HepG2 (cell line): ENCODE results near the gene APPBP2. TPM values are rescaled to one million over a fixed set of nuclear protein-coding genes. Genes with fewer than 3 reads are reported as not detected.

ENCODE experiments used
- ASH2L ChIP-seq: fragments of 300-600, 200-600 bp; sonication (generic); IDR thresholded peaks from 2 replicates; pipeline ENCODE4 v1.7.0; 2017; ENCODE audit warnings: low read depth, mild to moderate bottlenecking, moderate library complexity, mixed read lengths, low read length; ENCODE audit not compliant: insufficient read length
- DR1 ChIP-seq: sonication (generic); formaldehyde crosslinking; IDR thresholded peaks from 2 replicates; pipeline ENCODE4 v1.8.0; 2021; ENCODE audit warnings: mild to moderate bottlenecking, missing genetic modification reagents, inconsistent platforms
- LCORL ChIP-seq, 2 experiments: fragments of 450-650 bp in 1 of 2; sonication (generic) in 1 of 2; formaldehyde crosslinking in 1 of 2; IDR thresholded peaks; 2 replicates each; pipeline versions ENCODE4 v1.5.0 to v1.6.1; 2017 to 2020; ENCODE audit warnings: antibody characterized with exemption in 1 of 2, missing genetic modification reagents in 1 of 2
- POLR2A ChIP-seq, 2 experiments: IDR thresholded peaks; 2 replicates each; pipeline ENCODE4 v1.6.1; 2011; ENCODE audit warnings: low read depth in 2 of 2, low read length in 2 of 2, mild to moderate bottlenecking in 1 of 2, moderate library complexity in 1 of 2; ENCODE audit not compliant: insufficient read depth in 1 of 2
- SIX4 ChIP-seq: sonication (generic); formaldehyde crosslinking; IDR thresholded peaks from 2 replicates; pipeline ENCODE4 v1.4.0; 2020; ENCODE audit warnings: missing genetic modification reagents
- SP4 ChIP-seq: sonication (generic); formaldehyde crosslinking; IDR thresholded peaks from 2 replicates; pipeline ENCODE4 v1.8.1; 2023; ENCODE audit warnings: mild to moderate bottlenecking, missing genetic modification reagents
- TOPORS ChIP-seq: sonication (generic); formaldehyde crosslinking; IDR thresholded peaks from 2 replicates; pipeline ENCODE4 v1.8.0; 2023; ENCODE audit warnings: mild to moderate bottlenecking, missing genetic modification reagents
- TSC22D2 ChIP-seq: sonication (generic); formaldehyde crosslinking; IDR thresholded peaks from 2 replicates; pipeline ENCODE4 v1.5.1; 2020; ENCODE audit warnings: missing genetic modification reagents, mild to moderate bottlenecking, borderline replicate concordance
- ZC3H4 ChIP-seq: sonication (generic); formaldehyde crosslinking; IDR thresholded peaks from 2 replicates; pipeline ENCODE4 v1.4.0; 2020; ENCODE audit warnings: missing genetic modification reagents, borderline replicate concordance
- ZNF224 ChIP-seq: sonication (generic); formaldehyde crosslinking; IDR thresholded peaks from 2 replicates; pipeline ENCODE4 v1.5.0; 2020; ENCODE audit warnings: mild to moderate bottlenecking, missing genetic modification reagents
- ZNF292 ChIP-seq: sonication (generic); formaldehyde crosslinking; IDR thresholded peaks from 2 replicates; pipeline ENCODE4 v1.8.1; 2022; ENCODE audit warnings: mild to moderate bottlenecking, low read depth, missing genetic modification reagents, borderline replicate concordance
- ZNF34 ChIP-seq: sonication (generic); formaldehyde crosslinking; IDR thresholded peaks from 2 replicates; pipeline ENCODE4 v1.4.0; 2020; ENCODE audit warnings: mild to moderate bottlenecking, missing genetic modification reagents, borderline replicate concordance
- ZNF567 ChIP-seq: sonication (generic); formaldehyde crosslinking; IDR thresholded peaks from 2 replicates; pipeline ENCODE4 v1.8.1; 2023; ENCODE audit warnings: mild to moderate bottlenecking, missing genetic modification reagents, borderline replicate concordance
- ZSCAN30 ChIP-seq: sonication (generic); formaldehyde crosslinking; IDR thresholded peaks from 2 replicates; pipeline ENCODE4 v1.5.0; 2020; ENCODE audit warnings: mild to moderate bottlenecking, missing genetic modification reagents
- polyA plus RNA-seq, 8 experiments: library from polyadenylated mRNA; depleted of rRNA in 3 of 8; stranded (reverse) in 7 of 8; unstranded in 1 of 8; fragments of >200 nt; fragmentation: Illumina TruSeq in 4 of 8; extraction: Trizol in 4 of 8; gene quantifications; 2 replicates each; pipeline versions ENCODE4 v1.2.1 to v1.2.3, GENCODE V29; 2011 to 2016; ENCODE audit warnings: low read depth in 4 of 8, missing spikeins in 1 of 8, mixed read lengths in 1 of 8; ENCODE audit not compliant: insufficient read depth in 1 of 8
- total RNA-seq, 5 experiments: library from RNA; depleted of rRNA; stranded (reverse); fragments of >200 nt; fragmentation: Illumina TruSeq; extraction: Trizol; gene quantifications; 2 replicates each; pipeline ENCODE4 v1.2.3, GENCODE V29; 2016; ENCODE audit warnings: low read depth in 1 of 5
- TF ChIP-seq, protein P1 (sequence below): sonication (generic); formaldehyde crosslinking; IDR thresholded peaks from 2 replicates; pipeline ENCODE4 v1.4.0; 2020; ENCODE audit warnings: missing genetic modification reagents
- TF ChIP-seq, protein P2 (sequence below): sonication (generic); formaldehyde crosslinking; IDR thresholded peaks from 2 replicates; pipeline ENCODE4 v1.8.0; 2022; ENCODE audit warnings: mild to moderate bottlenecking, missing genetic modification reagents, moderate library complexity
- TF ChIP-seq, protein P3 (sequence below): IDR thresholded peaks from 2 replicates; pipeline ENCODE4 v1.6.1; 2016; ENCODE audit warnings: low read depth
- TF ChIP-seq, protein P4 (sequence below): sonication (generic); formaldehyde crosslinking; IDR thresholded peaks from 2 replicates; pipeline ENCODE4 v1.8.0; 2022; ENCODE audit warnings: mild to moderate bottlenecking, missing genetic modification reagents, borderline replicate concordance
- TF ChIP-seq, protein P5 (sequence below): sonication (generic); formaldehyde crosslinking; conservative IDR thresholded peaks from 2 replicates; pipeline ENCODE4 v1.4.0; 2020; ENCODE audit warnings: missing genetic modification reagents

Gene APPBP2
- total and polyA plus RNA-seq, 2 of the 13 experiments (the other 11 are each of a cell fraction or from before 2014, with no cell fraction given), result 17.5 to 45.8 TPM

DNA sequence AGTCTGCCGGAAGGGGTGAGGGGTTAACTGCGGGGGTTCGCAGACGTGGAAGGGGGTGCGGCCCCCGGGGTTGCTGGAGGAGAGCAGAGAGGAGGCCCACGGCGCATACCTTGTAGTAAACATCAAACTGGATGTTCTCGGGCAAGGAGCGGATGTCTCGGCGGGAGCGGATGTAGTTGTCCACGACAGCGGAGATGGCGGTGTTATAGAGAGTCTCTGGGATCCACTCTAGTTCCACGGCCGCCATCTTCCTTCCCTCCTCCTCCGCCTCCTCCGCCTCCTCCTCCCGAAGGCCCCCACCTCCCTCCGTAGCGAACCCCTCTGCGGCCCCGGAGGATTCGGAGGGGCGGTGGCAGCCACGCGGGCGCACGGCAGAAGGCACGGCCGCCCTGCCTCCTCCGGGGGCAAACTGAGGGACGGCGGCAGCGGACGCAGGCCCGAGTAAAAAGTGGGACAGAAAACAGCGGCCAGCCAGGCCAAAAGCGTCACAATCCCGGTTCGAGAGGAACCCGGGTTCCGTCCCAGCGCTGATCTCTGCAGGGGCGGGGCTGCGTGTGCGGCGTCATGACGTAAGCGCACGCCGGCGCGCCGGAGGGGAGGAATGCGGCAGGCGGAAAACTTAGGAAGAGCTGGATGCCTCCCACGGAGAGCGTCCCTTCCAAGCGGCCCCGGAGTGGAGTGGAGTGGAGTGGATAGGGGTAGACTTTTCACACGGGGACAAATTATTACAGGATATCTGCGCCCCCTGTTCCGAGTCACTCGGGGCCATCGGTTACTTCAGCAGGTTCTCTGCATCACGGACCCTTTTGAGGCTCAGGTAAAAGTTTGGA lies at the start of gene APPBP2 (continued):
- peak; percentile 15; the same call in 1 of the 2 replicates for TF ChIP-seq ZNF567
- TF ChIP-seq, protein P1, sequence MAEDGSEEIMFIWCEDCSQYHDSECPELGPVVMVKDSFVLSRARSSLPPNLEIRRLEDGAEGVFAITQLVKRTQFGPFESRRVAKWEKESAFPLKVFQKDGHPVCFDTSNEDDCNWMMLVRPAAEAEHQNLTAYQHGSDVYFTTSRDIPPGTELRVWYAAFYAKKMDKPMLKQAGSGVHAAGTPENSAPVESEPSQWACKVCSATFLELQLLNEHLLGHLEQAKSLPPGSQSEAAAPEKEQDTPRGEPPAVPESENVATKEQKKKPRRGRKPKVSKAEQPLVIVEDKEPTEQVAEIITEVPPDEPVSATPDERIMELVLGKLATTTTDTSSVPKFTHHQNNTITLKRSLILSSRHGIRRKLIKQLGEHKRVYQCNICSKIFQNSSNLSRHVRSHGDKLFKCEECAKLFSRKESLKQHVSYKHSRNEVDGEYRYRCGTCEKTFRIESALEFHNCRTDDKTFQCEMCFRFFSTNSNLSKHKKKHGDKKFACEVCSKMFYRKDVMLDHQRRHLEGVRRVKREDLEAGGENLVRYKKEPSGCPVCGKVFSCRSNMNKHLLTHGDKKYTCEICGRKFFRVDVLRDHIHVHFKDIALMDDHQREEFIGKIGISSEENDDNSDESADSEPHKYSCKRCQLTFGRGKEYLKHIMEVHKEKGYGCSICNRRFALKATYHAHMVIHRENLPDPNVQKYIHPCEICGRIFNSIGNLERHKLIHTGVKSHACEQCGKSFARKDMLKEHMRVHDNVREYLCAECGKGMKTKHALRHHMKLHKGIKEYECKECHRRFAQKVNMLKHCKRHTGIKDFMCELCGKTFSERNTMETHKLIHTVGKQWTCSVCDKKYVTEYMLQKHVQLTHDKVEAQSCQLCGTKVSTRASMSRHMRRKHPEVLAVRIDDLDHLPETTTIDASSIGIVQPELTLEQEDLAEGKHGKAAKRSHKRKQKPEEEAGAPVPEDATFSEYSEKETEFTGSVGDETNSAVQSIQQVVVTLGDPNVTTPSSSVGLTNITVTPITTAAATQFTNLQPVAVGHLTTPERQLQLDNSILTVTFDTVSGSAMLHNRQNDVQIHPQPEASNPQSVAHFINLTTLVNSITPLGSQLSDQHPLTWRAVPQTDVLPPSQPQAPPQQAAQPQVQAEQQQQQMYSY (CRISPR knock-in tag), result peak; percentile 91
- TF ChIP-seq LCORL (IDR thresholded peaks at IDR 0.05), result no peak
- TF ChIP-seq LCORL (CRISPR knock-in tag; IDR thresholded peaks at IDR 0.05), result peak; percentile 89
- TF ChIP-seq, protein P2, sequence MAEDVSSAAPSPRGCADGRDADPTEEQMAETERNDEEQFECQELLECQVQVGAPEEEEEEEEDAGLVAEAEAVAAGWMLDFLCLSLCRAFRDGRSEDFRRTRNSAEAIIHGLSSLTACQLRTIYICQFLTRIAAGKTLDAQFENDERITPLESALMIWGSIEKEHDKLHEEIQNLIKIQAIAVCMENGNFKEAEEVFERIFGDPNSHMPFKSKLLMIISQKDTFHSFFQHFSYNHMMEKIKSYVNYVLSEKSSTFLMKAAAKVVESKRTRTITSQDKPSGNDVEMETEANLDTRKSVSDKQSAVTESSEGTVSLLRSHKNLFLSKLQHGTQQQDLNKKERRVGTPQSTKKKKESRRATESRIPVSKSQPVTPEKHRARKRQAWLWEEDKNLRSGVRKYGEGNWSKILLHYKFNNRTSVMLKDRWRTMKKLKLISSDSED (CRISPR knock-in tag), result peak; percentile 70; the same call in 1 of the 2 replicates
- TF ChIP-seq, protein P3, sequence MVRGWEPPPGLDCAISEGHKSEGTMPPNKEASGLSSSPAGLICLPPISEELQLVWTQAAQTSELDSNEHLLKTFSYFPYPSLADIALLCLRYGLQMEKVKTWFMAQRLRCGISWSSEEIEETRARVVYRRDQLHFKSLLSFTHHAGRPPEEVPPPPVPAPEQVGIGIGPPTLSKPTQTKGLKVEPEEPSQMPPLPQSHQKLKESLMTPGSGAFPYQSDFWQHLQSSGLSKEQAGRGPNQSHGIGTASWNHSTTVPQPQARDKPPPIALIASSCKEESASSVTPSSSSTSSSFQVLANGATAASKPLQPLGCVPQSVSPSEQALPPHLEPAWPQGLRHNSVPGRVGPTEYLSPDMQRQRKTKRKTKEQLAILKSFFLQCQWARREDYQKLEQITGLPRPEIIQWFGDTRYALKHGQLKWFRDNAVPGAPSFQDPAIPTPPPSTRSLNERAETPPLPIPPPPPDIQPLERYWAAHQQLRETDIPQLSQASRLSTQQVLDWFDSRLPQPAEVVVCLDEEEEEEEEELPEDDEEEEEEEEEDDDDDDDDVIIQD (CRISPR knock-in tag), result no peak; the same call in 1 of the 2 replicates
- TF ChIP-seq DR1, result peak; percentile 91
- TF ChIP-seq TSC22D2 (CRISPR knock-in tag), result peak; percentile 22; the same call in 1 of the 2 replicates
- TF ChIP-seq ZNF34 (CRISPR knock-in tag), result 0 out of 2 replicates have a peak, but pooled peaks have one; percentile 70
- TF ChIP-seq, protein P4, sequence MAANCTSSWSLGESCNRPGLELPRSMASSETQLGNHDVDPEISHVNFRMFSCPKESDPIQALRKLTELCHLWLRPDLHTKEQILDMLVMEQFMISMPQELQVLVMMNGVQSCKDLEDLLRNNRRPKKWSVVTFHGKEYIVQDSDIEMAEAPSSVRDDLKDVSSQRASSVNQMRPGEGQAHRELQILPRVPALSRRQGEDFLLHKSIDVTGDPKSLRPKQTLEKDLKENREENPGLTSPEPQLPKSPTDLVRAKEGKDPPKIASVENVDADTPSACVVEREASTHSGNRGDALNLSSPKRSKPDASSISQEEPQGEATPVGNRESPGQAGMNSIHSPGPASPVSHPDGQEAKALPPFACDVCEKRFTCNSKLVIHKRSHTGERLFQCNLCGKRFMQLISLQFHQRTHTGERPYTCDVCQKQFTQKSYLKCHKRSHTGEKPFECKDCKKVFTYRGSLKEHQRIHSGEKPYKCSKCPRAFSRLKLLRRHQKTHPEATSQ, result peak; percentile 92
- peak; percentile 98 for TF ChIP-seq ASH2L
- no peak for TF ChIP-seq TOPORS
- peak; percentile 77; the same call in 1 of the 2 replicates for TF ChIP-seq ZC3H4 (CRISPR knock-in tag)
- peak; percentile 84; the same call in 1 of the 2 replicates for TF ChIP-seq ZNF224 (CRISPR knock-in tag)
- TF ChIP-seq ZNF292, result peak; percentile 56
- TF ChIP-seq, protein P5, sequence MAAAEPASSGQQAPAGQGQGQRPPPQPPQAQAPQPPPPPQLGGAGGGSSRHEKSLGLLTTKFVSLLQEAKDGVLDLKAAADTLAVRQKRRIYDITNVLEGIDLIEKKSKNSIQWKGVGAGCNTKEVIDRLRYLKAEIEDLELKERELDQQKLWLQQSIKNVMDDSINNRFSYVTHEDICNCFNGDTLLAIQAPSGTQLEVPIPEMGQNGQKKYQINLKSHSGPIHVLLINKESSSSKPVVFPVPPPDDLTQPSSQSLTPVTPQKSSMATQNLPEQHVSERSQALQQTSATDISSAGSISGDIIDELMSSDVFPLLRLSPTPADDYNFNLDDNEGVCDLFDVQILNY (CRISPR knock-in tag), result peak; percentile 64; the same call in 1 of the 2 replicates
- peak; percentile 91 to 94 for TF ChIP-seq POLR2A (IDR thresholded peaks at IDR 0.05; ENCODE audit: insufficient read depth in 1 of 2, low read depth in 2 of 2, low read length in 2 of 2)
- TF ChIP-seq SP4, result peak; percentile 92
- no peak for TF ChIP-seq SIX4
- TF ChIP-seq ZSCAN30 (CRISPR knock-in tag), result 0 out of 2 replicates have a peak, but pooled peaks have one; percentile 44
